DMS153 treated with DMSO at 0.1 percent for 48 hours (cell line): ENCODE results near the gene FAM199X.
A peak's percentile ranks its signal among the peaks of the same experiment; 100 is the strongest.
"Not testable (repeated sequence)": the region's sequence is repeated elsewhere in the genome, so short reads cannot be mapped to it uniquely, and the experiment has no call there.

Experiments used
- DNase-seq: peaks from one replicate; lab custom pipeline; 2025; ENCODE audit not compliant: unreplicated experiment; lab: John Stamatoyannopoulos, UW

FAM199X gene

GRCh38 chrX:104187931-104188330 lies 21.7 kb downstream of the FAM199X start:
- DNase-seq: no peak

- DNase-seq: no peak
Observed at GRCh38 chrX:104189837-104190236, 23.6 kb downstream of the FAM199X start.

GRCh38 chrX:104193485-104193884 lies 27.2 kb downstream of the FAM199X start:
- DNase-seq: no peak

- DNase-seq: no peak
Observed at GRCh38 chrX:104195013-104195412, 28.8 kb downstream of the FAM199X start.

- DNase-seq: peak; percentile 2
Observed at GRCh38 chrX:104195489-104196084, 29.3 kb downstream of the FAM199X start.

- no peak for DNase-seq
Observed at GRCh38 chrX:104205548-104205947, 39.3 kb downstream of the FAM199X start.

GRCh38 chrX:104211187-104211586 lies 44.9 kb downstream of the FAM199X start:
- DNase-seq: no peak

GRCh38 chrX:104230060-104230459 lies 63.8 kb downstream of the FAM199X start:
- not testable (repeated sequence) for DNase-seq
